ENCODE data around the gene QRICH2. TPM values are rescaled to one million over a fixed set of nuclear protein-coding genes. Genes with fewer than 3 reads are reported as not detected.

The QRICH2 gene
- total and polyA plus RNA-seq, 10 of the 15 experiments (the other 5 are each of a cell fraction or from before 2014, with no cell fraction given): 0.04 to 0.72 (median 0.25) TPM

DNA sequence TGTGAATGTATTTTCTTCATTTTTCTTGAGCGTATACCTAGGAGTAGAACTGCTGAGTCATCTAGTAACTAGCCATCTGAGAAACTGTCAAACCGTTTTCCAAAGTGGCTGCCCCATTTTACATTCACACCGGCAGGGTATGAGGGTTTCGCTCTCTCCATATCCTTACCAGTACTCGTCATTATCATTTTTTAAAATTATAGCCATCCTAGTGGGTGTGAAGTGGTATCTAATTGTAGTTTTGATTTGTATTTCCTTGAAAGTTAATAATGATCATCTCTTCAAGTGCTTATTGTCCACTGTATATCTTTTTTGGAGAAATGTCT is 73.8 kb downstream of the QRICH2 start (continued):
- TF ChIP-seq, protein P1, sequence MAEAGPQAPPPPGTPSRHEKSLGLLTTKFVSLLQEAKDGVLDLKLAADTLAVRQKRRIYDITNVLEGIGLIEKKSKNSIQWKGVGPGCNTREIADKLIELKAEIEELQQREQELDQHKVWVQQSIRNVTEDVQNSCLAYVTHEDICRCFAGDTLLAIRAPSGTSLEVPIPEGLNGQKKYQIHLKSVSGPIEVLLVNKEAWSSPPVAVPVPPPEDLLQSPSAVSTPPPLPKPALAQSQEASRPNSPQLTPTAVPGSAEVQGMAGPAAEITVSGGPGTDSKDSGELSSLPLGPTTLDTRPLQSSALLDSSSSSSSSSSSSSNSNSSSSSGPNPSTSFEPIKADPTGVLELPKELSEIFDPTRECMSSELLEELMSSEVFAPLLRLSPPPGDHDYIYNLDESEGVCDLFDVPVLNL (IDR thresholded peaks at IDR 0.05; ENCODE audit: low read depth, low read length): no peak
- TF ChIP-seq, protein P2, sequence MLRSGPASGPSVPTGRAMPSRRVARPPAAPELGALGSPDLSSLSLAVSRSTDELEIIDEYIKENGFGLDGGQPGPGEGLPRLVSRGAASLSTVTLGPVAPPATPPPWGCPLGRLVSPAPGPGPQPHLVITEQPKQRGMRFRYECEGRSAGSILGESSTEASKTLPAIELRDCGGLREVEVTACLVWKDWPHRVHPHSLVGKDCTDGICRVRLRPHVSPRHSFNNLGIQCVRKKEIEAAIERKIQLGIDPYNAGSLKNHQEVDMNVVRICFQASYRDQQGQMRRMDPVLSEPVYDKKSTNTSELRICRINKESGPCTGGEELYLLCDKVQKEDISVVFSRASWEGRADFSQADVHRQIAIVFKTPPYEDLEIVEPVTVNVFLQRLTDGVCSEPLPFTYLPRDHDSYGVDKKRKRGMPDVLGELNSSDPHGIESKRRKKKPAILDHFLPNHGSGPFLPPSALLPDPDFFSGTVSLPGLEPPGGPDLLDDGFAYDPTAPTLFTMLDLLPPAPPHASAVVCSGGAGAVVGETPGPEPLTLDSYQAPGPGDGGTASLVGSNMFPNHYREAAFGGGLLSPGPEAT (IDR thresholded peaks at IDR 0.05; ENCODE audit: low read depth): peak; percentile 80; the same call in 1 of the 2 replicates
- TF ChIP-seq RCOR1 (conservative IDR thresholded peaks at IDR 0.05; ENCODE audit: low read depth, low read length) (no peak), ZNF384 (IDR thresholded peaks at IDR 0.05; ENCODE audit: borderline replicate concordance, low read depth, low read length) (no peak), MEF2A (IDR thresholded peaks at IDR 0.05; ENCODE audit: insufficient read depth, low read depth, low read length) (0 out of 2 replicates have a peak, but pooled peaks have one; percentile 13), PAX5 (IDR thresholded peaks at IDR 0.05; ENCODE audit: borderline replicate concordance, low read depth, low read length) (no peak), ZNF274 (IDR thresholded peaks at IDR 0.05; ENCODE audit: insufficient read depth, insufficient read length) (no peak), NR2F1 (conservative IDR thresholded peaks at IDR 0.05) (no peak), ZZZ3 (IDR thresholded peaks at IDR 0.05; ENCODE audit: control insufficient read depth, insufficient read length, low read depth) (no peak), FOXM1 (IDR thresholded peaks at IDR 0.05; ENCODE audit: low read depth, low read length) (peak; percentile 51; the same call in 1 of the 2 replicates), SIN3A (IDR thresholded peaks at IDR 0.05; ENCODE audit: low read depth, low read length) (no peak), FOS (IDR thresholded peaks at IDR 0.05; ENCODE audit: borderline replicate concordance, extremely low read depth, insufficient read length) (no peak), STAT3 (IDR thresholded peaks at IDR 0.05; ENCODE audit: low read depth, low read length) (no peak), CHD4 (IDR thresholded peaks at IDR 0.05) (no peak), SP1 (IDR thresholded peaks at IDR 0.05; ENCODE audit: low read depth, low read length) (no peak), SREBF2 (IDR thresholded peaks at IDR 0.05; ENCODE audit: low read length) (no peak), MEF2B (IDR thresholded peaks at IDR 0.05; ENCODE audit: partially characterized antibody, poor library complexity, severe bottlenecking) (no peak), POU2F2 (IDR thresholded peaks at IDR 0.05; ENCODE audit: borderline replicate concordance, low read depth, low read length) (no peak), ZSCAN29 (IDR thresholded peaks at IDR 0.05) (no peak), TCF7 (IDR thresholded peaks at IDR 0.05; ENCODE audit: borderline replicate concordance) (no peak)
- TF ChIP-seq, protein P3, sequence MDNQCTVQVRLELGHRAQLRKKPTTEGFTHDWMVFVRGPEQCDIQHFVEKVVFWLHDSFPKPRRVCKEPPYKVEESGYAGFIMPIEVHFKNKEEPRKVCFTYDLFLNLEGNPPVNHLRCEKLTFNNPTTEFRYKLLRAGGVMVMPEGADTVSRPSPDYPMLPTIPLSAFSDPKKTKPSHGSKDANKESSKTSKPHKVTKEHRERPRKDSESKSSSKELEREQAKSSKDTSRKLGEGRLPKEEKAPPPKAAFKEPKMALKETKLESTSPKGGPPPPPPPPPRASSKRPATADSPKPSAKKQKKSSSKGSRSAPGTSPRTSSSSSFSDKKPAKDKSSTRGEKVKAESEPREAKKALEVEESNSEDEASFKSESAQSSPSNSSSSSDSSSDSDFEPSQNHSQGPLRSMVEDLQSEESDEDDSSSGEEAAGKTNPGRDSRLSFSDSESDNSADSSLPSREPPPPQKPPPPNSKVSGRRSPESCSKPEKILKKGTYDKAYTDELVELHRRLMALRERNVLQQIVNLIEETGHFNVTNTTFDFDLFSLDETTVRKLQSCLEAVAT (IDR thresholded peaks at IDR 0.05): no peak
- TF ChIP-seq, protein P4, sequence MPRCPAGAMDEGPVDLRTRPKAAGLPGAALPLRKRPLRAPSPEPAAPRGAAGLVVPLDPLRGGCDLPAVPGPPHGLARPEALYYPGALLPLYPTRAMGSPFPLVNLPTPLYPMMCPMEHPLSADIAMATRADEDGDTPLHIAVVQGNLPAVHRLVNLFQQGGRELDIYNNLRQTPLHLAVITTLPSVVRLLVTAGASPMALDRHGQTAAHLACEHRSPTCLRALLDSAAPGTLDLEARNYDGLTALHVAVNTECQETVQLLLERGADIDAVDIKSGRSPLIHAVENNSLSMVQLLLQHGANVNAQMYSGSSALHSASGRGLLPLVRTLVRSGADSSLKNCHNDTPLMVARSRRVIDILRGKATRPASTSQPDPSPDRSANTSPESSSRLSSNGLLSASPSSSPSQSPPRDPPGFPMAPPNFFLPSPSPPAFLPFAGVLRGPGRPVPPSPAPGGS (IDR thresholded peaks at IDR 0.05; ENCODE audit: borderline replicate concordance, insufficient read depth, low read depth, low read length, poor library complexity, severe bottlenecking): no peak
- TF ChIP-seq, protein P5, sequence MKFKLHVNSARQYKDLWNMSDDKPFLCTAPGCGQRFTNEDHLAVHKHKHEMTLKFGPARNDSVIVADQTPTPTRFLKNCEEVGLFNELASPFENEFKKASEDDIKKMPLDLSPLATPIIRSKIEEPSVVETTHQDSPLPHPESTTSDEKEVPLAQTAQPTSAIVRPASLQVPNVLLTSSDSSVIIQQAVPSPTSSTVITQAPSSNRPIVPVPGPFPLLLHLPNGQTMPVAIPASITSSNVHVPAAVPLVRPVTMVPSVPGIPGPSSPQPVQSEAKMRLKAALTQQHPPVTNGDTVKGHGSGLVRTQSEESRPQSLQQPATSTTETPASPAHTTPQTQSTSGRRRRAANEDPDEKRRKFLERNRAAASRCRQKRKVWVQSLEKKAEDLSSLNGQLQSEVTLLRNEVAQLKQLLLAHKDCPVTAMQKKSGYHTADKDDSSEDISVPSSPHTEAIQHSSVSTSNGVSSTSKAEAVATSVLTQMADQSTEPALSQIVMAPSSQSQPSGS (IDR thresholded peaks at IDR 0.05; ENCODE audit: low read length): no peak
